ENCODE measurements around the gene MBLAC1.

DNA sequence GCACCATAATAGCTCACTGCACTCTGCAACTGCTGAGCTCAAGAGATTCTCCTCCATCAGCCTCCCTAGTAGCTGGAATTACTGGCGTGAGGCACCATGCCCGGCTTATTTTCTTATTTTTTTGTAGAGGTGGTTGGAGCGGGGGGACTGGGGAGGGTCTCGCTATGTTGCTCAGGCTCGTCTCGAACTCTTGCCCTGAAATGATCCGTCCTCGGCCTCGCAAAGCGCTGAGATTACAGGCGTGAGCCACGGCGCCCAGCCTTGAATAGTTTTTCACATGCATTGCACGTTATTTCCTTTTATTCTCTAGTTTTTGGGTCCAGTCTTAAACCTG lies 21.4 kb downstream of the MBLAC1 start:
- no peak for TF ChIP-seq POLR2AphosphoS5 (IDR thresholded peaks at IDR 0.05)
- TF ChIP-seq, protein P1, sequence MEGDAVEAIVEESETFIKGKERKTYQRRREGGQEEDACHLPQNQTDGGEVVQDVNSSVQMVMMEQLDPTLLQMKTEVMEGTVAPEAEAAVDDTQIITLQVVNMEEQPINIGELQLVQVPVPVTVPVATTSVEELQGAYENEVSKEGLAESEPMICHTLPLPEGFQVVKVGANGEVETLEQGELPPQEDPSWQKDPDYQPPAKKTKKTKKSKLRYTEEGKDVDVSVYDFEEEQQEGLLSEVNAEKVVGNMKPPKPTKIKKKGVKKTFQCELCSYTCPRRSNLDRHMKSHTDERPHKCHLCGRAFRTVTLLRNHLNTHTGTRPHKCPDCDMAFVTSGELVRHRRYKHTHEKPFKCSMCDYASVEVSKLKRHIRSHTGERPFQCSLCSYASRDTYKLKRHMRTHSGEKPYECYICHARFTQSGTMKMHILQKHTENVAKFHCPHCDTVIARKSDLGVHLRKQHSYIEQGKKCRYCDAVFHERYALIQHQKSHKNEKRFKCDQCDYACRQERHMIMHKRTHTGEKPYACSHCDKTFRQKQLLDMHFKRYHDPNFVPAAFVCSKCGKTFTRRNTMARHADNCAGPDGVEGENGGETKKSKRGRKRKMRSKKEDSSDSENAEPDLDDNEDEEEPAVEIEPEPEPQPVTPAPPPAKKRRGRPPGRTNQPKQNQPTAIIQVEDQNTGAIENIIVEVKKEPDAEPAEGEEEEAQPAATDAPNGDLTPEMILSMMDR (IDR thresholded peaks at IDR 0.05) = no peak
- no peak for TF ChIP-seq POLR2A (IDR thresholded peaks at IDR 0.05)
